Suprapubic skin (tissue), 4 donors: ENCODE measurements around the gene FKBP9.
"Not testable (repeated sequence)": the region's sequence is repeated elsewhere in the genome, so short reads cannot be mapped to it uniquely, and the experiment has no call there.

Experiments used
- CTCF ChIP-seq, 2 donors: fragments of 200-600 bp in 1 of 2; fragments of 450-650 bp in 1 of 2; sonication (generic) in 1 of 2; IDR thresholded peaks; one replicate each; pipeline ENCODE4 v1.5.1; 2016 to 2019; ENCODE audit warnings: antibody characterized with exemption in 2 of 2, mild to moderate bottlenecking in 1 of 2, moderate library complexity in 1 of 2
- EP300 ChIP-seq: sonication (generic); formaldehyde crosslinking; IDR thresholded peaks from one replicate; pipeline ENCODE4 v1.6.1; 2017; ENCODE audit warnings: antibody characterized with exemption
- POLR2A ChIP-seq, 2 donors: fragments of 450-650 bp; IDR thresholded peaks; one replicate each; pipeline ENCODE4 v1.6.1; 2017; ENCODE audit warnings: antibody characterized with exemption in 2 of 2, mild to moderate bottlenecking in 2 of 2, moderate library complexity in 2 of 2
- POLR2AphosphoS5 ChIP-seq, 3 donors: sonication (generic); formaldehyde crosslinking; IDR thresholded peaks; one replicate each; pipeline ENCODE4 v1.6.1; 2017; ENCODE audit warnings: antibody characterized with exemption in 3 of 3

- TF ChIP-seq EP300; CTCF (IDR thresholded peaks at IDR 0.05); POLR2A (IDR thresholded peaks at IDR 0.05): not testable (repeated sequence)
- TF ChIP-seq POLR2AphosphoS5 (IDR thresholded peaks at IDR 0.05), result peak in 2 of 3 donors; percentile 27 to 28
Measured at GRCh38 chr7:32977159-32977558, 19.9 kb downstream of the FKBP9 start.
